GM12892 (cell line): ENCODE data around the gene CTSD. TPM values are rescaled to one million over a fixed set of nuclear protein-coding genes. Genes with fewer than 3 reads are reported as not detected.
A peak's percentile ranks its signal among the peaks of the same experiment; 100 is the strongest.
"Not testable (repeated sequence)": the region's sequence is repeated elsewhere in the genome, so short reads cannot be mapped to it uniquely, and the experiment has no call there.

ENCODE experiments used
- DNase-seq: peaks from one replicate; pipeline ENCODE4 v3.0.0; 2011; ENCODE audit not compliant: insufficient read length
- FAIRE-seq: peaks from 2 replicates; lab custom pipeline; 2011; peaks lifted over from hg19 to GRCh38; lab: Jason Lieb, UNC
- POLR2A ChIP-seq: IDR thresholded peaks from 2 replicates; pipeline ENCODE4 v1.6.1; 2011; ENCODE audit warnings: low read depth, low read length, control low read depth
- POLR2AphosphoS5 ChIP-seq: IDR thresholded peaks from 2 replicates; pipeline ENCODE4 v1.6.1; 2011; ENCODE audit warnings: low read depth, low read length, control low read depth
- TAF1 ChIP-seq: IDR thresholded peaks from 2 replicates; pipeline ENCODE4 v1.6.1; 2011; ENCODE audit warnings: low read depth, mild to moderate bottlenecking, control low read depth, low read length, borderline replicate concordance
- polyA plus RNA-seq: library from polyadenylated mRNA; unstranded; fragments of >200 nt; gene quantifications from one replicate; pipeline ENCODE4 v1.2.1, GENCODE V29; 2012; ENCODE audit warnings: missing spikeins, inconsistent platforms; ENCODE audit not compliant: missing spikeins

CTSD gene
- polyA plus RNA-seq, result 16.4 TPM

DNA sequence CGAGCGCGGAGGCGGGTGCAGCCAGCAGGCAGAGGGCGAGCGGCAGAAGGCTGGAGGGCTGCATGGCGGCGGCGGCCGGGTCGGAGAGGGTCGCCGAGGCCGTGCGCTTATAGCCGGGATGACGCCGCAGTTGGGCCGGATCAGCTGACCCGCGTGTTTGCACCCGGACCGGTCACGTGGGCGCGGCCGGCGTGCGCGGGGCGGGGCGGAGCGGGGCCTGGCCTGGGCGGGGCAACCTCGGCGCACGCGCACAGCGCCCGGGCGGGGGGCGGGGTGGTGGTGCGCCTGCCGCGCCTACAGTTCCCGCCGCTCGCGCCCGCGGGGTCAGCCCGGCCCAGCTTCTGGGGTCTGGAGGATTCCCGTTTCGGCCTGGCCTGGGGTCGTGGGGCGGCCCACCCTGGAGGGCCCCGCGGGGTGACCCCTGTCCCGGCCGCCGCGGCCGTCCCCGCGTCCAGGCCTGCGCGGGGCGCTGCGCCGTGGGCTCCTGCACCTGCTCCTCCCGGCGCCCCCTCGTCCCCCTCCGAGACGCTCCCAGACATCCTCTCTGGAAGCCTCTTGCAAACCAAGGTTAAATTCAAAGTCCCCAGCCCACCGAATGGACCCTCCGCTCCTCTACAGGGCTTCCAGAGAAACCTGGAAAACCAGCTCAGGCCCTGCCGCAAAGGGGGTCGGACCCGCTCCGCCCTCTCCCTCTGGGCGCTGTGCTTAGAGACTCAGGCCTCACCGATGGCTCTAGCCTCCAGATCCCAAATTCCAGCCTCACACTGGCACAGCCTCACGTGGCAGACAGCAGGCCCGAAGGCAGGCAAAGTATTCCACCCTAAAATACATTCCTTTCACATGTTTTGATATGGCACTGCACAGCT, at the start of gene CTSD:
Gene CTSD (minus strand): TSS at position 132 of the 866 bp plus-strand sequence. CDS start 68 bp downstream, at position 64.
- FAIRE-seq (peak; percentile 99), DNase-seq (peak; percentile 99)
- TF ChIP-seq POLR2AphosphoS5 (no peak), POLR2A (peak; percentile 20; the same call in 1 of the 2 replicates)

- DNase-seq, FAIRE-seq: not testable (repeated sequence)
These were observed 49.6 kb upstream of the CTSD start for GRCh38 chr11:1813356-1813755.

DNA sequence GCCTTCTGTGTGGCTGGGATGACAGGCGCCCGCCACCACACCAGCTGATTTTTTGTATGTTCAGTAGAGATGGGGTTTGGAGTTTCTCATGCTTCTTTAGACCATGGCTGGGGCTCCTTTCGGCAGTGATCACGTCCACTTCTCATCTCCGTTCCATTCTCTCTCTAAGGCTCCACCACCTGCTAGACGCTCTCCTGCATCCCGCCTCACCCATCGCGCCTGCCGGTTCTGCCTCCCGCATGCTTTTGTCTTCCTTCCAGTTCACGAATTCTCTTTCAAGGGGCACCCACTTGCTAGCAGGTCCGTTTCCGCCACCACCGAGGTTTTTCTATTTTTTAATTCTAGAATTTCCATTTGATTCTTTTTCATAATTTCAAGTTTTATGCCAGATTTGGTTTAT, 49.1 kb upstream of the CTSD start:
- FAIRE-seq (no peak), DNase-seq (no peak)
- TF ChIP-seq POLR2A (no peak), TAF1 (no peak), POLR2AphosphoS5 (no peak)

- TF ChIP-seq POLR2A, result no peak
- TF ChIP-seq POLR2AphosphoS5, result no peak
- TF ChIP-seq TAF1, result no peak
- no peak for FAIRE-seq
- DNase-seq, result no peak
These were observed 48.5 kb upstream of the CTSD start for GRCh38 chr11:1812274-1812673.

DNA sequence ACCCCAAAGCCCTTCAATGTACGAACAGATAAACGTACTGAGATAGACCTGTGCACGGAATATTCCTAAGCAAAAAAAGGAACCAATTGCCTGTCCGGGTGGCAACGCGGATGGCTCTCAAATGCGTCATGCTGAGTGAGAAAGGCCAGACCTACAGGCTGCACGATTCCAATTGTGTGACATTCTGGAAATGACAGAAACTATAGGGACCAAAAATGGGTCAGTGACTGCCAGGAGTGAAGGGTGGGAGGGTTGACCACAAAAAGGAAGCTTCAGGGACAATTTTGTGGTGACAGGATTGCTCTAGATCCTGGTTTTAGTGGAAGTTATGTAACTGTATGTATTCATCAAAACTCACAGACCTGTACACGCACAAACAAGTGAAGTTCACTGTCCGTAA, 47.0 kb upstream of the CTSD start:
- FAIRE-seq (no peak), DNase-seq (no peak)
- no peak for TF ChIP-seq TAF1
- TF ChIP-seq POLR2AphosphoS5, result no peak
- TF ChIP-seq POLR2A, result no peak

DNA sequence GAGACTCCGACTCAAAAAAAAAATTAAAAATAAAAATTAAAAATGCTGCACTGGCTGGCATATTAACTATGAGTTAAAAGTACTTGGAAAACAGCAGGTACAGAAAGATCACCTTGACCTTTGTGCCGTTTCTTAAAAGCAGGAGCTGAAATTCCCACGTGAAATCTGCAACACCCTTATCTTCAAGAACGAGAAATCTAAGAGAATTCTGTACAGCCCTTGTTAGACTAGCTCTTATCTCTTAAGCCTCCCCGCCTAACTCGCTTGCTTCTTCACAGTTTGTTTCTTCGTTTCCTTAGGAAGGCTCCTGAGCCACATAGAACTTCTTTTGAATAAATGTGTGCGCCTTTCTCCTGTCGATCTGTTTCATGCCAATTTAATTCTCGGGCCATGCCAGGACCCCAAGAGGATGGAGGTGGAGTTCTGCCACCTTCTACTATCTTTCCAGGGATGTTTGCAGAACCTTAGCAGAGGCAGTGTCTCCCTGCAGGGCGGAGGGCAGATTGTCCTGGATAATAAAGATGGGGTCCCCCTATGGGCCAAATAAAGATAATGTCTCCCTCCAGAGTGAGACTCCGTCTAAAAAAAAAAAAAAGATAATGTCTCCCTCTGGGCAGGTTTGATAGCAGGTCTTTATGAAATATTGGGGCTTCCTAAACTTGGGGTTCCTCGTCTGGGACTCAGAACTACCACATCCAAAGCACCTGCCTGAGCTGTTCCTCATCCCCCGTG, 43.7 kb upstream of the CTSD start:
- no peak for DNase-seq
- no peak for FAIRE-seq
- TF ChIP-seq TAF1 (no peak), POLR2A (no peak), POLR2AphosphoS5 (no peak)

GRCh38 chr11:1805525-1805924, 41.8 kb upstream of the CTSD start:
- no peak for DNase-seq
- no peak for TF ChIP-seq TAF1
- TF ChIP-seq POLR2A, result no peak
- no peak for TF ChIP-seq POLR2AphosphoS5
- FAIRE-seq, result no peak

GRCh38 chr11:1803835-1804519, 40.2 kb upstream of the CTSD start:
- not testable (repeated sequence) for DNase-seq, FAIRE-seq

- DNase-seq, result no peak
- FAIRE-seq, result no peak
- TF ChIP-seq POLR2A (no peak), POLR2AphosphoS5 (no peak), TAF1 (no peak)
These were observed 39.5 kb upstream of the CTSD start for GRCh38 chr11:1803246-1803645.

- no peak for FAIRE-seq
- no peak for TF ChIP-seq POLR2A
- TF ChIP-seq TAF1, result no peak
- no peak for TF ChIP-seq POLR2AphosphoS5
- DNase-seq, result no peak
These were observed 33.8 kb upstream of the CTSD start for GRCh38 chr11:1797391-1798125.

GRCh38 chr11:1796413-1797011, 32.8 kb upstream of the CTSD start:
- DNase-seq (no peak), FAIRE-seq (no peak)
- TF ChIP-seq POLR2A (no peak), POLR2AphosphoS5 (no peak), TAF1 (no peak)

GRCh38 chr11:1793081-1793480, 29.4 kb upstream of the CTSD start:
- no peak for FAIRE-seq
- DNase-seq, result no peak
- TF ChIP-seq TAF1, result no peak
